Measurements from ENCODE around the gene SLC25A12.

SLC25A12 gene

GRCh38 chr2:171772373-171772772, 121.7 kb downstream of the SLC25A12 start (continued):
- TF ChIP-seq TSHZ2 (CRISPR knock-in tag; IDR thresholded peaks at IDR 0.05) (no peak), SNAI2 (CRISPR knock-in tag; IDR thresholded peaks at IDR 0.05) (no peak), TOX (CRISPR knock-in tag; IDR thresholded peaks at IDR 0.05; ENCODE audit: borderline replicate concordance) (no peak)

GRCh38 chr2:171771463-171771862, 122.6 kb downstream of the SLC25A12 start:
- no peak for ATAC-seq
- TF ChIP-seq ARNTL (CRISPR knock-in tag; IDR thresholded peaks at IDR 0.05; ENCODE audit: borderline replicate concordance, low read depth) (no peak), ZNF8 (CRISPR knock-in tag; IDR thresholded peaks at IDR 0.05) (no peak), ESRRG (CRISPR knock-in tag; IDR thresholded peaks at IDR 0.05) (no peak), ZC3H10 (CRISPR knock-in tag; IDR thresholded peaks at IDR 0.05) (no peak), TSHZ2 (CRISPR knock-in tag; IDR thresholded peaks at IDR 0.05) (no peak), CSDC2 (CRISPR knock-in tag; IDR thresholded peaks at IDR 0.05) (no peak), ZNF565 (CRISPR knock-in tag; conservative IDR thresholded peaks at IDR 0.05; ENCODE audit: low read depth) (no peak), CSRNP3 (CRISPR knock-in tag; IDR thresholded peaks at IDR 0.05) (no peak), SNAI2 (CRISPR knock-in tag; IDR thresholded peaks at IDR 0.05) (no peak), ZFP3 (CRISPR knock-in tag; IDR thresholded peaks at IDR 0.05) (no peak), CREB5 (CRISPR knock-in tag; IDR thresholded peaks at IDR 0.05; ENCODE audit: low read depth) (no peak)

- peak; percentile 36 for ATAC-seq
- no peak for TF ChIP-seq TCF4 (CRISPR knock-in tag; IDR thresholded peaks at IDR 0.05; ENCODE audit: borderline replicate concordance)
- TF ChIP-seq CREB5 (CRISPR knock-in tag; IDR thresholded peaks at IDR 0.05; ENCODE audit: low read depth): no peak
- no peak for TF ChIP-seq POU6F1 (CRISPR knock-in tag; IDR thresholded peaks at IDR 0.05; ENCODE audit: borderline replicate concordance, low read depth)
- TF ChIP-seq SNAI2 (CRISPR knock-in tag; IDR thresholded peaks at IDR 0.05): no peak
- TF ChIP-seq ISL1 (CRISPR knock-in tag; IDR thresholded peaks at IDR 0.05): no peak
- no peak for TF ChIP-seq BACH2 (CRISPR knock-in tag; IDR thresholded peaks at IDR 0.05; ENCODE audit: borderline replicate concordance)
- no peak for TF ChIP-seq ARNTL (CRISPR knock-in tag; IDR thresholded peaks at IDR 0.05; ENCODE audit: borderline replicate concordance, low read depth)
These were observed 130.4 kb downstream of the SLC25A12 start for GRCh38 chr2:171763602-171764001.

Data from SK-N-SH treated with all-trans-retinoic acid at 6 μM for 48 hours (cell line).